HG03196 (cell line): ENCODE results near the gene SEC24C.

Experiments
- ATAC-seq: cut with Tn5 transposase; IDR thresholded peaks from one replicate; pipeline ENCODE4 v1.9.1; 2021; ENCODE audit not compliant: unreplicated experiment

The SEC24C gene

GRCh38 chr10:73809061-73809818, 65.1 kb downstream of the SEC24C start:
- ATAC-seq, result no peak

GRCh38 chr10:73810358-73810734, 66.2 kb downstream of the SEC24C start:
- ATAC-seq, result no peak

GRCh38 chr10:73810735-73811465, 66.7 kb downstream of the SEC24C start:
- ATAC-seq, result peak; percentile 27

GRCh38 chr10:73812657-73813056, 68.5 kb downstream of the SEC24C start:
- ATAC-seq, result no peak

- ATAC-seq, result no peak
Measured at GRCh38 chr10:73813333-73813732, 69.2 kb downstream of the SEC24C start.

GRCh38 chr10:73814276-73814895, 70.2 kb downstream of the SEC24C start:
- no peak for ATAC-seq

GRCh38 chr10:73814896-73815718, 70.9 kb downstream of the SEC24C start:
- no peak for ATAC-seq

GRCh38 chr10:73815719-73816030, 71.5 kb downstream of the SEC24C start:
- no peak for ATAC-seq

GRCh38 chr10:73816917-73817729, 73.0 kb downstream of the SEC24C start:
- ATAC-seq, result no peak

- no peak for ATAC-seq
Measured at GRCh38 chr10:73817826-73818225, 73.7 kb downstream of the SEC24C start.

- ATAC-seq, result no peak
Measured at GRCh38 chr10:73818402-73818801, 74.2 kb downstream of the SEC24C start.

GRCh38 chr10:73819081-73819480, 74.9 kb downstream of the SEC24C start:
- ATAC-seq, result no peak

- ATAC-seq, result no peak
Measured at GRCh38 chr10:73819513-73820093, 75.4 kb downstream of the SEC24C start.
